Measurements from ENCODE around the gene CHRNA4.

GRCh38 chr20:63312690-63313348, 48.3 kb downstream of the CHRNA4 start:
- TF ChIP-seq EZH2phosphoT487 (IDR thresholded peaks at IDR 0.05; ENCODE audit: low read depth) = no peak
- no peak for TF ChIP-seq CTCF (IDR thresholded peaks at IDR 0.05; ENCODE audit: low read depth, low read length)

All from OCI-LY3 (cell line).